K562 (cell line): Measurements from ENCODE around the gene RNASEH2A. TPM values are rescaled to one million over a fixed set of nuclear protein-coding genes. Genes with fewer than 3 reads are reported as not detected.

Source experiments
- ATF3 ChIP-seq, 2 experiments: fragments of 450-650 bp in 1 of 2; sonication (generic) in 1 of 2; formaldehyde crosslinking in 1 of 2; IDR thresholded peaks in 1 of 2; conservative IDR thresholded peaks in 1 of 2; 2 replicates each; pipeline versions ENCODE4 v1.6.1 to v1.8.1; 2016 to 2023; ENCODE audit warnings: mild to moderate bottlenecking in 2 of 2, moderate library complexity in 2 of 2, inconsistent platforms in 1 of 2, missing genetic modification reagents in 1 of 2
- BMI1 ChIP-seq: fragments of 150-350 bp; IDR thresholded peaks from 2 replicates; pipeline ENCODE4 v1.6.1; 2014; ENCODE audit warnings: low read length
- BRCA1 ChIP-seq, 2 experiments: fragments of 450-650 bp in 1 of 2; sonication (generic) in 1 of 2; formaldehyde crosslinking in 1 of 2; IDR thresholded peaks; 2 replicates each; pipeline versions ENCODE4 v1.5.0 to v1.6.1; 2017 to 2020; ENCODE audit warnings: mild to moderate bottlenecking in 1 of 2, missing genetic modification reagents in 1 of 2
- BRD9 ChIP-seq: fragments of 450-650 bp; IDR thresholded peaks from 2 replicates; pipeline ENCODE4 v1.6.1; 2018; ENCODE audit warnings: low read depth; ENCODE audit not compliant: partially characterized antibody
- CGGBP1 ChIP-seq: fragments of 250-450 bp; sonication (Bioruptor Pico); IDR thresholded peaks from 2 replicates; pipeline ENCODE4 v1.9.0; 2021; ENCODE audit warnings: mild to moderate bottlenecking
- FOXO4 ChIP-seq: fragments of 450-650 bp; formaldehyde crosslinking; IDR thresholded peaks from 2 replicates; pipeline ENCODE4 v1.4.0; 2020; ENCODE audit warnings: mild to moderate bottlenecking, moderate library complexity
- FOXP1 ChIP-seq: sonication (generic); formaldehyde crosslinking; IDR thresholded peaks from 2 replicates; pipeline ENCODE4 v1.8.0; 2022; ENCODE audit warnings: mild to moderate bottlenecking, missing genetic modification reagents
- GTF2E2 ChIP-seq: fragments of 200-800 bp; sonication (Bioruptor generic); IDR thresholded peaks from 2 replicates; pipeline ENCODE4 v1.6.1; 2016; ENCODE audit warnings: missing genetic modification characterization, missing compliant biosample characterization
- HMBOX1 ChIP-seq: sonication (generic); IDR thresholded peaks from 2 replicates; pipeline ENCODE4 v1.6.1; 2016
- KDM2B ChIP-seq: fragments of 250-450 bp; sonication (Bioruptor Pico); IDR thresholded peaks from 2 replicates; pipeline ENCODE4 v1.8.0; 2021; ENCODE audit warnings: mild to moderate bottlenecking, moderate library complexity
- MITF ChIP-seq: IDR thresholded peaks from 2 replicates; pipeline ENCODE4 v1.6.1; 2014; ENCODE audit warnings: antibody characterized with exemption
- MXD1 ChIP-seq: fragments of 250-450 bp; sonication (Bioruptor Pico); IDR thresholded peaks from 2 replicates; pipeline ENCODE4 v1.8.0; 2021; ENCODE audit warnings: borderline replicate concordance, mild to moderate bottlenecking, moderate library complexity; ENCODE audit not compliant: poor library complexity, severe bottlenecking
- NR1H2 ChIP-seq: sonication (generic); formaldehyde crosslinking; IDR thresholded peaks from 2 replicates; pipeline ENCODE4 v1.4.0; 2020; ENCODE audit warnings: mild to moderate bottlenecking, missing genetic modification reagents
- NR2F6 ChIP-seq: fragments of 450-650 bp; formaldehyde crosslinking; IDR thresholded peaks from 2 replicates; pipeline ENCODE4 v1.4.0; 2020; ENCODE audit warnings: mild to moderate bottlenecking
- PHB ChIP-seq: fragments of 250-450 bp; sonication (Bioruptor Pico); IDR thresholded peaks from 2 replicates; pipeline ENCODE4 v1.5.0; 2021
- PTBP1 ChIP-seq: fragments of 200-400 bp; formaldehyde crosslinking; IDR thresholded peaks from 2 replicates; pipeline ENCODE4 v1.6.1; 2017; ENCODE audit warnings: low read depth, low read length
- SMAD3 ChIP-seq: fragments of 450-650 bp; formaldehyde crosslinking; conservative IDR thresholded peaks from 2 replicates; pipeline ENCODE4 v1.4.0; 2020; ENCODE audit warnings: mild to moderate bottlenecking
- TCF7 ChIP-seq: sonication (generic); IDR thresholded peaks from 2 replicates; pipeline ENCODE4 v1.6.1; 2016; ENCODE audit warnings: antibody characterized with exemption, borderline replicate concordance
- YY1 ChIP-seq, 3 experiments: IDR thresholded peaks; 2 replicates each; pipeline ENCODE4 v1.6.1; 2011; ENCODE audit warnings: low read length in 2 of 3, mild to moderate bottlenecking in 2 of 3, moderate library complexity in 2 of 3, borderline replicate concordance in 1 of 3, control low read depth in 1 of 3, low read depth in 1 of 3; ENCODE audit not compliant: insufficient read depth in 3 of 3, insufficient replicate concordance in 2 of 3, control insufficient read depth in 1 of 3, insufficient read length in 1 of 3; ENCODE audit errors: extremely low read depth in 1 of 3
- ZFPM2 ChIP-seq: fragments of 250-450 bp; sonication (Bioruptor Pico); IDR thresholded peaks from 2 replicates; pipeline ENCODE4 v1.5.1; 2022; ENCODE audit warnings: mild to moderate bottlenecking
- ZKSCAN3 ChIP-seq: fragments of 250-450 bp; sonication (Bioruptor Pico); IDR thresholded peaks from 2 replicates; pipeline ENCODE4 v1.4.0; 2020
- polyA plus RNA-seq, 8 experiments: library from polyadenylated mRNA; depleted of rRNA in 4 of 8; stranded (reverse) in 5 of 8; unstranded in 3 of 8; fragments of >200 nt; fragmentation: Nextera tagmentation in 2 of 8; fragmentation: Illumina TruSeq in 1 of 8; extraction: Ambion mirVana in 2 of 8; extraction: Trizol in 1 of 8; gene quantifications; 2 replicates each; pipeline versions ENCODE4 v1.2.1 to v1.2.3, GENCODE V29; 2011 to 2014; ENCODE audit warnings: inconsistent platforms in 1 of 8, missing spikeins in 1 of 8
- total RNA-seq, 7 experiments: library from RNA; depleted of rRNA in 6 of 7; stranded (reverse); fragments of >200 nt in 6 of 7; fragmentation: Illumina TruSeq in 2 of 7; extraction: Trizol in 2 of 7; gene quantifications; 2 replicates each; pipeline versions ENCODE4 v1.2.1 to v1.2.3, GENCODE V29; 2011 to 2021; ENCODE audit warnings: low replicate concordance in 1 of 7

Gene RNASEH2A
- total and polyA plus RNA-seq, 9 of the 15 experiments (the other 6 are each of a cell fraction or from before 2014, with no cell fraction given), result 22.3 to 78.0 (median 61.7) TPM

GRCh38 chr19:12791345-12792050 is 14.9 kb upstream of the RNASEH2A start, which contains the start of gene JUNB (continued):
- TF ChIP-seq MXD1 (CRISPR knock-in tag) (no peak), TCF7 (peak; percentile 45; the same call in 1 of the 2 replicates), BRCA1 (IDR thresholded peaks at IDR 0.05) (no peak), BRCA1 (CRISPR knock-in tag; IDR thresholded peaks at IDR 0.05) (no peak), PTBP1 (no peak), FOXP1 (CRISPR knock-in tag) (peak; percentile 95), HMBOX1 (no peak), NR2F6 (CRISPR knock-in tag) (peak; percentile 66; the same call in 1 of the 2 replicates), PHB (no peak), BRD9 (no peak), FOXO4 (CRISPR knock-in tag) (peak; percentile 32; the same call in 1 of the 2 replicates), BMI1 (no peak), NR1H2 (CRISPR knock-in tag) (peak; percentile 87; the same call in 1 of the 2 replicates), SMAD3 (peak; percentile 77; the same call in 1 of the 2 replicates), KDM2B (peak; percentile 71), ATF3 (IDR thresholded peaks at IDR 0.05) (0 out of 2 replicates have a peak, but pooled peaks have one; percentile 15), ATF3 (CRISPR knock-in tag; conservative IDR thresholded peaks at IDR 0.05) (0 out of 2 replicates have a peak, but pooled peaks have one; percentile 55), YY1 (IDR thresholded peaks at IDR 0.05; ENCODE audit: borderline replicate concordance in 1 of 3, control insufficient read depth in 1 of 3, extremely low read depth in 1 of 3, insufficient read depth in 3 of 3, insufficient read length in 1 of 3, insufficient replicate concordance in 2 of 3, low read depth in 1 of 3, low read length in 2 of 3) (peak in 2 of 3 experiments; percentile 68 to 78), ZKSCAN3 (no peak), CGGBP1 (CRISPR knock-in tag) (peak; percentile 86), MITF (peak; percentile 17; the same call in 1 of the 2 replicates), ZFPM2 (CRISPR knock-in tag) (0 out of 2 replicates have a peak, but pooled peaks have one; percentile 63), GTF2E2 (tag) (peak; percentile 97)
